ENCODE data around the gene C10orf88. TPM values are rescaled to one million over a fixed set of nuclear protein-coding genes. Genes with fewer than 3 reads are reported as not detected.

Gene C10orf88
- total and polyA plus RNA-seq, 9 of the 15 experiments (the other 6 are each of a cell fraction or from before 2014, with no cell fraction given): 2.5 to 9.6 (median 7.5) TPM

- TF ChIP-seq NR2F6 (CRISPR knock-in tag; IDR thresholded peaks at IDR 0.05) (no peak), SNIP1 (IDR thresholded peaks at IDR 0.05; ENCODE audit: low read depth) (no peak), POU5F1 (IDR thresholded peaks at IDR 0.05; ENCODE audit: borderline replicate concordance, low read depth, low read length, partially characterized antibody) (no peak), GMEB1 (CRISPR knock-in tag; IDR thresholded peaks at IDR 0.05) (no peak; the same call in 1 of the 2 replicates), HOXB6 (CRISPR knock-in tag; IDR thresholded peaks at IDR 0.05; ENCODE audit: borderline replicate concordance) (no peak), IRF9 (tag; IDR thresholded peaks at IDR 0.05) (no peak), ZNF280A (IDR thresholded peaks at IDR 0.05; ENCODE audit: low read depth, partially characterized antibody) (no peak), HES1 (IDR thresholded peaks at IDR 0.05; ENCODE audit: low read depth) (no peak), PKNOX1 (IDR thresholded peaks at IDR 0.05) (no peak), SOX6 (IDR thresholded peaks at IDR 0.05) (no peak), IRF2 (CRISPR knock-in tag; IDR thresholded peaks at IDR 0.05) (peak; percentile 95), POLR2H (tag; IDR thresholded peaks at IDR 0.05; ENCODE audit: low read depth) (no peak), CXXC5 (CRISPR knock-in tag; IDR thresholded peaks at IDR 0.05) (peak; percentile 73), ADNP (tag; IDR thresholded peaks at IDR 0.05) (no peak), FOXA1 (IDR thresholded peaks at IDR 0.05; ENCODE audit: borderline replicate concordance) (no peak), TAF7 (tag; IDR thresholded peaks at IDR 0.05) (no peak), CCAR2 (IDR thresholded peaks at IDR 0.05; ENCODE audit: low read depth, low read length) (no peak), LARP7 (IDR thresholded peaks at IDR 0.05) (no peak), WHSC1 (IDR thresholded peaks at IDR 0.05; ENCODE audit: low read length) (no peak), NR4A1 (CRISPR knock-in tag; IDR thresholded peaks at IDR 0.05) (no peak), NR4A1 (tag; IDR thresholded peaks at IDR 0.05) (peak; percentile 60; the same call in 1 of the 2 replicates), ZNF695 (CRISPR knock-in tag; IDR thresholded peaks at IDR 0.05) (no peak), HDAC8 (tag; IDR thresholded peaks at IDR 0.05) (no peak)
Measured at GRCh38 chr10:122911889-122912484, 42.0 kb downstream of the C10orf88 start (continued).
